ENCODE data around the gene AZI2. TPM values are rescaled to one million over a fixed set of nuclear protein-coding genes. Genes with fewer than 3 reads are reported as not detected.

AZI2 gene
- total and polyA plus RNA-seq, 4 donors, result 17.1 to 30.4 (median 22.2) TPM

GRCh38 chr3:28316226-28316625, 32.4 kb downstream of the AZI2 start:
- DNase-seq (ENCODE audit: low spot score), result no peak
- H3K27me3 ChIP-seq (ENCODE audit: control insufficient read depth in 4 of 4, insufficient read depth in 4 of 4, low read length in 3 of 4), result no peaks in the 10 kb centered on the region
- no peak overlapping the region for H3K4me3 ChIP-seq (ENCODE audit: low read depth in 1 of 3, low read length in 3 of 3)
- H3K36me3 ChIP-seq (ENCODE audit: control insufficient read depth in 4 of 4, insufficient read depth in 3 of 4, low read depth in 1 of 4, low read length in 3 of 4), result peaks cover 0 to 10% (median 2%) of the 10 kb centered on the region in 4 donors
- no peaks in the 10 kb centered on the region for H3K9me3 ChIP-seq (ENCODE audit: control insufficient read depth in 4 of 4, low read length in 3 of 4)
- no peak overlapping the region for H3K9ac ChIP-seq (ENCODE audit: low read depth in 1 of 2, low read length in 2 of 2)
- TF ChIP-seq, protein P1, sequence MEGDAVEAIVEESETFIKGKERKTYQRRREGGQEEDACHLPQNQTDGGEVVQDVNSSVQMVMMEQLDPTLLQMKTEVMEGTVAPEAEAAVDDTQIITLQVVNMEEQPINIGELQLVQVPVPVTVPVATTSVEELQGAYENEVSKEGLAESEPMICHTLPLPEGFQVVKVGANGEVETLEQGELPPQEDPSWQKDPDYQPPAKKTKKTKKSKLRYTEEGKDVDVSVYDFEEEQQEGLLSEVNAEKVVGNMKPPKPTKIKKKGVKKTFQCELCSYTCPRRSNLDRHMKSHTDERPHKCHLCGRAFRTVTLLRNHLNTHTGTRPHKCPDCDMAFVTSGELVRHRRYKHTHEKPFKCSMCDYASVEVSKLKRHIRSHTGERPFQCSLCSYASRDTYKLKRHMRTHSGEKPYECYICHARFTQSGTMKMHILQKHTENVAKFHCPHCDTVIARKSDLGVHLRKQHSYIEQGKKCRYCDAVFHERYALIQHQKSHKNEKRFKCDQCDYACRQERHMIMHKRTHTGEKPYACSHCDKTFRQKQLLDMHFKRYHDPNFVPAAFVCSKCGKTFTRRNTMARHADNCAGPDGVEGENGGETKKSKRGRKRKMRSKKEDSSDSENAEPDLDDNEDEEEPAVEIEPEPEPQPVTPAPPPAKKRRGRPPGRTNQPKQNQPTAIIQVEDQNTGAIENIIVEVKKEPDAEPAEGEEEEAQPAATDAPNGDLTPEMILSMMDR (IDR thresholded peaks at IDR 0.05; ENCODE audit: low read depth, low read length, missing input control), result no peak
- TF ChIP-seq GABPA (IDR thresholded peaks at IDR 0.05 in 1 of 2, conservative IDR thresholded peaks at IDR 0.05 in 1 of 2) (no peak), ZBTB33 (IDR thresholded peaks at IDR 0.05) (no peak), EGR1 (IDR thresholded peaks at IDR 0.05; ENCODE audit: low read depth in 2 of 2) (no peak), SP1 (IDR thresholded peaks at IDR 0.05) (no peak), TAF1 (conservative IDR thresholded peaks at IDR 0.05) (no peak), NR2F2 (IDR thresholded peaks at IDR 0.05) (no peak), YY1 (IDR thresholded peaks at IDR 0.05) (no peak), HNF4A (conservative IDR thresholded peaks at IDR 0.05) (no peak), FOXA2 (IDR thresholded peaks at IDR 0.05) (no peak), RXRA (IDR thresholded peaks at IDR 0.05) (no peak), ATF3 (IDR thresholded peaks at IDR 0.05) (no peak), HNF4G (IDR thresholded peaks at IDR 0.05) (no peak), RAD21 (IDR thresholded peaks at IDR 0.05) (no peak)
- no peak overlapping the region for H3K27ac ChIP-seq (ENCODE audit: low read depth in 1 of 2, low read length in 2 of 2)
- WGBS, result 70% methylated on average over 2 of the region's 2 CpGs
- H3K4me1 ChIP-seq (ENCODE audit: control insufficient read depth in 4 of 4, insufficient read depth in 4 of 4, low read length in 3 of 4), result peaks cover 0 to 2% (median 0%) of the 10 kb centered on the region in 4 donors

GRCh38 chr3:28315711-28316110, 32.9 kb downstream of the AZI2 start:
- H3K4me1 ChIP-seq (ENCODE audit: control insufficient read depth in 4 of 4, insufficient read depth in 4 of 4, low read length in 3 of 4), result no peaks in the 10 kb centered on the region
- WGBS, result 81% methylated on average over 1 of the region's 1 CpG
- peaks cover 0 to 10% (median 2%) of the 10 kb centered on the region in 4 donors for H3K36me3 ChIP-seq (ENCODE audit: control insufficient read depth in 4 of 4, insufficient read depth in 3 of 4, low read depth in 1 of 4, low read length in 3 of 4)
- H3K9ac ChIP-seq (ENCODE audit: low read depth in 1 of 2, low read length in 2 of 2), result no peak overlapping the region
- TF ChIP-seq HNF4A (conservative IDR thresholded peaks at IDR 0.05) (peak in 1 of 2 donors; percentile 3), GABPA (IDR thresholded peaks at IDR 0.05 in 1 of 2, conservative IDR thresholded peaks at IDR 0.05 in 1 of 2) (no peak), RAD21 (IDR thresholded peaks at IDR 0.05) (no peak), EGR1 (IDR thresholded peaks at IDR 0.05; ENCODE audit: low read depth in 2 of 2) (no peak)
- H3K4me3 ChIP-seq (ENCODE audit: low read depth in 1 of 3, low read length in 3 of 3), result no peak overlapping the region
- no peaks in the 10 kb centered on the region for H3K9me3 ChIP-seq (ENCODE audit: control insufficient read depth in 4 of 4, low read length in 3 of 4)
- no peaks in the 10 kb centered on the region for H3K27me3 ChIP-seq (ENCODE audit: control insufficient read depth in 4 of 4, insufficient read depth in 4 of 4, low read length in 3 of 4)
- H3K27ac ChIP-seq (ENCODE audit: low read depth in 1 of 2, low read length in 2 of 2), result no peak overlapping the region
- no peak for DNase-seq (ENCODE audit: low spot score)

GRCh38 chr3:28308196-28308595, 40.4 kb downstream of the AZI2 start:
- H3K27me3 ChIP-seq (ENCODE audit: control insufficient read depth in 4 of 4, insufficient read depth in 4 of 4, low read length in 3 of 4), result no peaks in the 10 kb centered on the region
- H3K9me3 ChIP-seq (ENCODE audit: control insufficient read depth in 4 of 4, low read length in 3 of 4), result no peaks in the 10 kb centered on the region
- 52% methylated on average over 3 of the region's 3 CpGs for WGBS
- no peaks in the 10 kb centered on the region for H3K4me1 ChIP-seq (ENCODE audit: control insufficient read depth in 4 of 4, insufficient read depth in 4 of 4, low read length in 3 of 4)
- TF ChIP-seq ATF3 (IDR thresholded peaks at IDR 0.05) (peak; percentile 70), RXRA (IDR thresholded peaks at IDR 0.05) (no peak)
- H3K27ac ChIP-seq (ENCODE audit: low read depth in 1 of 2, low read length in 2 of 2), result no peak overlapping the region
- no peak overlapping the region for H3K4me3 ChIP-seq (ENCODE audit: low read depth in 1 of 3, low read length in 3 of 3)
- H3K9ac ChIP-seq (ENCODE audit: low read depth in 1 of 2, low read length in 2 of 2), result no peak overlapping the region
- no peak for DNase-seq (ENCODE audit: low spot score)
- no peaks in the 10 kb centered on the region for H3K36me3 ChIP-seq (ENCODE audit: control insufficient read depth in 4 of 4, insufficient read depth in 3 of 4, low read depth in 1 of 4, low read length in 3 of 4)
